Neural crest cell (in vitro differentiated cells): ENCODE results near the gene MAPRE2. TPM values are rescaled to one million over a fixed set of nuclear protein-coding genes. Genes with fewer than 3 reads are reported as not detected.

Experiments used
- DNase-seq: peaks from one replicate; pipeline ENCODE4 v3.0.0; 2021; ENCODE audit warnings: low read depth, mixed read lengths, low spot score
- H3K27ac Mint-ChIP-seq: one replicate; pipeline ENCODE4 v1.8.0; 2021; ENCODE audit warnings: mild to moderate bottlenecking, mixed read lengths; ENCODE audit not compliant: unreplicated experiment
- H3K27me3 Mint-ChIP-seq: 2 replicates; pipeline ENCODE4 v1.8.0; 2021; ENCODE audit warnings: low read depth, mild to moderate bottlenecking, mixed read lengths
- H3K36me3 Mint-ChIP-seq: 2 replicates; pipeline ENCODE4 v1.8.0; 2021; ENCODE audit warnings: low read depth, mild to moderate bottlenecking, mixed read lengths
- H3K4me1 Mint-ChIP-seq: 2 replicates; pipeline ENCODE4 v1.8.0; 2021; ENCODE audit warnings: mixed read lengths
- H3K4me3 Mint-ChIP-seq: one replicate; pipeline ENCODE4 v1.8.0; 2021; ENCODE audit warnings: mild to moderate bottlenecking, mixed read lengths
- H3K9me3 Mint-ChIP-seq: 2 replicates; pipeline ENCODE4 v1.8.0; 2021; ENCODE audit warnings: mixed read lengths
- total RNA-seq: library from RNA; stranded (reverse); gene quantifications from 2 replicates; pipeline ENCODE4 v1.2.1, GENCODE V29; 2021
- TF ChIP-seq, protein P1 (sequence below): fragments of 200-600 bp; sonication (generic); conservative IDR thresholded peaks from 2 replicates; pipeline ENCODE4 v1.5.0; 2021; ENCODE audit warnings: antibody characterized with exemption, mild to moderate bottlenecking

Gene MAPRE2
- total RNA-seq, 1 donor from 2014 or later: 35.5 TPM

GRCh38 chr18:35153609-35154272 lies 112.5 kb downstream of the MAPRE2 start:
- TF ChIP-seq, protein P1, sequence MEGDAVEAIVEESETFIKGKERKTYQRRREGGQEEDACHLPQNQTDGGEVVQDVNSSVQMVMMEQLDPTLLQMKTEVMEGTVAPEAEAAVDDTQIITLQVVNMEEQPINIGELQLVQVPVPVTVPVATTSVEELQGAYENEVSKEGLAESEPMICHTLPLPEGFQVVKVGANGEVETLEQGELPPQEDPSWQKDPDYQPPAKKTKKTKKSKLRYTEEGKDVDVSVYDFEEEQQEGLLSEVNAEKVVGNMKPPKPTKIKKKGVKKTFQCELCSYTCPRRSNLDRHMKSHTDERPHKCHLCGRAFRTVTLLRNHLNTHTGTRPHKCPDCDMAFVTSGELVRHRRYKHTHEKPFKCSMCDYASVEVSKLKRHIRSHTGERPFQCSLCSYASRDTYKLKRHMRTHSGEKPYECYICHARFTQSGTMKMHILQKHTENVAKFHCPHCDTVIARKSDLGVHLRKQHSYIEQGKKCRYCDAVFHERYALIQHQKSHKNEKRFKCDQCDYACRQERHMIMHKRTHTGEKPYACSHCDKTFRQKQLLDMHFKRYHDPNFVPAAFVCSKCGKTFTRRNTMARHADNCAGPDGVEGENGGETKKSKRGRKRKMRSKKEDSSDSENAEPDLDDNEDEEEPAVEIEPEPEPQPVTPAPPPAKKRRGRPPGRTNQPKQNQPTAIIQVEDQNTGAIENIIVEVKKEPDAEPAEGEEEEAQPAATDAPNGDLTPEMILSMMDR: no peak
- Mint-ChIP-seq H3K36me3 (peaks cover 15% of the 10 kb centered on the region), H3K9me3 (peaks cover 7% of the 10 kb centered on the region), H3K27me3 (no peaks in the 10 kb centered on the region), H3K4me1 (no peaks in the 10 kb centered on the region), H3K4me3 (no peak overlapping the region), H3K27ac (no peak overlapping the region)
- no peak for DNase-seq

- TF ChIP-seq, protein P1: no peak
- H3K36me3 Mint-ChIP-seq: peaks cover under 1% of the 10 kb centered on the region
- H3K9me3 Mint-ChIP-seq: no peaks in the 10 kb centered on the region
- no peak overlapping the region for H3K4me3 Mint-ChIP-seq
- no peaks in the 10 kb centered on the region for H3K27me3 Mint-ChIP-seq
- no peak overlapping the region for H3K27ac Mint-ChIP-seq
- no peaks in the 10 kb centered on the region for H3K4me1 Mint-ChIP-seq
- DNase-seq: no peak
Observed at GRCh38 chr18:35155398-35156117, 114.3 kb downstream of the MAPRE2 start.

- Mint-ChIP-seq H3K4me1 (no peaks in the 10 kb centered on the region), H3K27ac (no peak overlapping the region), H3K9me3 (no peaks in the 10 kb centered on the region), H3K4me3 (no peak overlapping the region), H3K27me3 (no peaks in the 10 kb centered on the region), H3K36me3 (no peaks in the 10 kb centered on the region)
- TF ChIP-seq, protein P1: no peak
- no peak for DNase-seq
Observed at GRCh38 chr18:35157181-35157580, 116.0 kb downstream of the MAPRE2 start.

DNA sequence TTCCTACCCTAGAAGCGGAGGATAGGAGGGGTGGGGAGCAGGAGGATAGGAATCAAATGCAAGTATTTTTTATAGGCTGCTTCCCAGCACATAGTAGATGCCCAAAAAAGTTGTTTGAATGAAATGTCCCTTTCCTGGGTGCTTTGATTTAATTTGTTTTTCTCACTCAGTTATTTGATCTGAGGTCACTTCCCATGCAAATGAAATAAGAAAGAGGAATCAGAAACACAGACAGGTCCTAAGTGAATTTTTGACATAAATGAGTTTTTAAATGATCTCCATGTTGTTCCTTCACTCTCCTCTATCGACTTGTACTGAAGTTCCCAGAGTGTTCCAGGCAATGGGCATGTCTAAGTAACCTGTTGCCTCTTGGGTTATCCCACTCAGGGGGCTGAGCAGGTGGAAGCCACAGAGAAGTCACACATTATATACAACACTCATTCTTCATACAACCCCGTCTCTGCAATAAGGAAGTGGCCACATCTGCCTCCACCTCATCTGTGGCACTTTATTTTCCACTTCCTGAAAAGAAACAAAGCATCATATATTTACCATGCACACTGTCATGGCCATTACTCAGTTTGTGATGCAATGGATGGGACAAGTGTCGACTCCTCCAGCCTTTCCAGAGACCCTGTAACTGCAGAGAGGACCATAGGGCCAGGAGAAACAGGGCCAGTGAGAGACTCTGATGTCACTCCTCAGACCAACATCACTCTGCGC lies 117.7 kb downstream of the MAPRE2 start:
- no peak overlapping the region for H3K27ac Mint-ChIP-seq
- DNase-seq: no peak
- TF ChIP-seq, protein P1: no peak
- H3K4me3 Mint-ChIP-seq: no peak overlapping the region
- no peaks in the 10 kb centered on the region for H3K9me3 Mint-ChIP-seq
- H3K36me3 Mint-ChIP-seq: no peaks in the 10 kb centered on the region
- no peaks in the 10 kb centered on the region for H3K4me1 Mint-ChIP-seq
- no peaks in the 10 kb centered on the region for H3K27me3 Mint-ChIP-seq

DNA sequence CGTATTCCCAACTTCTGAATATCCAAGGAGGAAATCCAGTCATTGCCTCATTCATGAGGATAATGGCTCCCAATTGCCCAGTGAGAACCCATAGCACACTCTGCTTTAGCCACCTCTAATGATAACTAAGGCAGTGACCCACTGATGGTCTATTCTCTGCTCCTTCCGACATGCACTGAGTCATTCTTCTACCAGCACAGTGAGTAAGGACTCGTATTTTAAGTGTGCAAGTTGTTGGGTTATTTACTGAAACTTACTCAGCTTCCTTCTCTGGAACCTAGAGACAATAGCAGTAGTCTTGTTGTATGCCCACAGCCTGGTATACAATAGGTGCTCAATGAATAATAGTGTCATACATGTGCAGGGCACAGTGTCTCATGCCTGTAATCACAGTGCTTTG lies 118.6 kb downstream of the MAPRE2 start:
- TF ChIP-seq, protein P1: no peak
- Mint-ChIP-seq H3K36me3 (no peaks in the 10 kb centered on the region), H3K4me1 (no peaks in the 10 kb centered on the region), H3K9me3 (no peaks in the 10 kb centered on the region), H3K4me3 (no peak overlapping the region), H3K27ac (no peak overlapping the region), H3K27me3 (no peaks in the 10 kb centered on the region)
- DNase-seq: no peak
